IPS-18a (cell line): ENCODE results near the gene ARL3.

Experiments used
- H3K27ac ChIP-seq: one replicate; pipeline ENCODE4 v1.5.1; 2013; ENCODE audit warnings: low read length
- H3K27me3 ChIP-seq: one replicate; pipeline ENCODE4 v1.6.1; 2013; ENCODE audit warnings: mild to moderate bottlenecking, low read length; ENCODE audit not compliant: control insufficient read depth, insufficient read depth
- H3K36me3 ChIP-seq: one replicate; pipeline ENCODE4 v1.6.1; 2013; ENCODE audit warnings: low read depth, low read length; ENCODE audit not compliant: control insufficient read depth
- H3K4me1 ChIP-seq: one replicate; pipeline ENCODE4 v1.6.1; 2013; ENCODE audit warnings: low read depth, low read length; ENCODE audit not compliant: control insufficient read depth
- H3K4me3 ChIP-seq: one replicate; pipeline ENCODE4 v1.5.1; 2013; ENCODE audit warnings: low read length
- H3K9ac ChIP-seq: one replicate; pipeline ENCODE4 v1.6.1; 2013; ENCODE audit warnings: mild to moderate bottlenecking, low read length, moderate library complexity
- H3K9me3 ChIP-seq: one replicate; pipeline ENCODE4 v1.6.1; 2013; ENCODE audit warnings: low read depth, low read length; ENCODE audit not compliant: control insufficient read depth

The ARL3 gene

GRCh38 chr10:102652170-102652916 lies 61.9 kb downstream of the ARL3 start:
- H3K27me3 ChIP-seq, result no peaks in the 10 kb centered on the region
- no peak overlapping the region for H3K27ac ChIP-seq
- peaks cover 31% of the 10 kb centered on the region for H3K36me3 ChIP-seq
- no peak overlapping the region for H3K4me3 ChIP-seq
- peaks cover 40% of the 10 kb centered on the region for H3K4me1 ChIP-seq
- no peak overlapping the region for H3K9ac ChIP-seq
- H3K9me3 ChIP-seq, result no peaks in the 10 kb centered on the region

- Histone ChIP-seq H3K4me1 (peaks cover 47% of the 10 kb centered on the region), H3K9me3 (no peaks in the 10 kb centered on the region), H3K9ac (no peak overlapping the region), H3K36me3 (peaks cover 24% of the 10 kb centered on the region), H3K27ac (no peak overlapping the region), H3K27me3 (no peaks in the 10 kb centered on the region), H3K4me3 (no peak overlapping the region)
These were observed 62.6 kb downstream of the ARL3 start for GRCh38 chr10:102651455-102652169.

GRCh38 chr10:102650655-102651454 lies 63.3 kb downstream of the ARL3 start:
- H3K9me3 ChIP-seq, result no peaks in the 10 kb centered on the region
- no peaks in the 10 kb centered on the region for H3K27me3 ChIP-seq
- no peak overlapping the region for H3K9ac ChIP-seq
- H3K36me3 ChIP-seq, result peaks cover 16% of the 10 kb centered on the region
- H3K4me3 ChIP-seq, result no peak overlapping the region
- no peak overlapping the region for H3K27ac ChIP-seq
- peaks cover 53% of the 10 kb centered on the region for H3K4me1 ChIP-seq

GRCh38 chr10:102649797-102650654 lies 64.2 kb downstream of the ARL3 start:
- Histone ChIP-seq H3K27ac (no peak overlapping the region), H3K9me3 (no peaks in the 10 kb centered on the region), H3K4me1 (peaks cover 53% of the 10 kb centered on the region), H3K27me3 (no peaks in the 10 kb centered on the region), H3K4me3 (peak overlapping the region; percentile 2), H3K9ac (peak overlapping the region; percentile 24), H3K36me3 (peaks cover 8% of the 10 kb centered on the region)

- Histone ChIP-seq H3K4me3 (peak overlapping the region; percentile 2), H3K9ac (peak overlapping the region; percentile 24), H3K36me3 (peaks cover 4% of the 10 kb centered on the region), H3K4me1 (peaks cover 53% of the 10 kb centered on the region), H3K27me3 (no peaks in the 10 kb centered on the region), H3K9me3 (no peaks in the 10 kb centered on the region), H3K27ac (no peak overlapping the region)
These were observed 65.1 kb downstream of the ARL3 start for GRCh38 chr10:102648889-102649796.

GRCh38 chr10:102648269-102648888 lies 65.8 kb downstream of the ARL3 start:
- no peak overlapping the region for H3K4me3 ChIP-seq
- H3K27ac ChIP-seq, result no peak overlapping the region
- no peaks in the 10 kb centered on the region for H3K9me3 ChIP-seq
- peaks cover 53% of the 10 kb centered on the region for H3K4me1 ChIP-seq
- peak overlapping the region; percentile 24 for H3K9ac ChIP-seq
- peaks cover 4% of the 10 kb centered on the region for H3K36me3 ChIP-seq
- H3K27me3 ChIP-seq, result no peaks in the 10 kb centered on the region

- Histone ChIP-seq H3K9me3 (no peaks in the 10 kb centered on the region), H3K9ac (no peak overlapping the region), H3K36me3 (peaks cover 4% of the 10 kb centered on the region), H3K4me3 (peak overlapping the region; percentile 93), H3K27ac (no peak overlapping the region), H3K27me3 (no peaks in the 10 kb centered on the region), H3K4me1 (peaks cover 53% of the 10 kb centered on the region)
These were observed 66.5 kb downstream of the ARL3 start for GRCh38 chr10:102647443-102648268.

- Histone ChIP-seq H3K4me1 (peaks cover 53% of the 10 kb centered on the region), H3K27ac (no peak overlapping the region), H3K4me3 (peak overlapping the region; percentile 93), H3K27me3 (no peaks in the 10 kb centered on the region), H3K9ac (peak overlapping the region; percentile 50), H3K36me3 (peaks cover 4% of the 10 kb centered on the region), H3K9me3 (no peaks in the 10 kb centered on the region)
These were observed 67.4 kb downstream of the ARL3 start for GRCh38 chr10:102646610-102647442.
